HG03064 (cell line): ENCODE measurements around the gene CECR2.
"Not testable (repeated sequence)": the region's sequence is repeated elsewhere in the genome, so short reads cannot be mapped to it uniquely, and the experiment has no call there.

Experiments used
- ATAC-seq: cut with Tn5 transposase; IDR thresholded peaks from one replicate; pipeline ENCODE4 v1.9.1; 2021; ENCODE audit warnings: low read depth; ENCODE audit not compliant: unreplicated experiment

CECR2 gene

GRCh38 chr22:17400305-17400704 lies 31.0 kb downstream of the CECR2 start:
- ATAC-seq: no peak

- no peak for ATAC-seq
These were observed 32.5 kb downstream of the CECR2 start for GRCh38 chr22:17401728-17402127.

- no peak for ATAC-seq
These were observed 33.0 kb downstream of the CECR2 start for GRCh38 chr22:17402293-17402692.

GRCh38 chr22:17403906-17404305 lies 34.6 kb downstream of the CECR2 start:
- no peak for ATAC-seq

- ATAC-seq: no peak
These were observed 38.4 kb downstream of the CECR2 start for GRCh38 chr22:17407643-17408042.

GRCh38 chr22:17410576-17410975 lies 41.3 kb downstream of the CECR2 start:
- ATAC-seq: no peak

- no peak for ATAC-seq
These were observed 42.0 kb downstream of the CECR2 start for GRCh38 chr22:17411213-17411612.

- no peak for ATAC-seq
These were observed 43.0 kb downstream of the CECR2 start for GRCh38 chr22:17412232-17412631.

- ATAC-seq: no peak
These were observed 49.6 kb downstream of the CECR2 start for GRCh38 chr22:17418890-17419324.

GRCh38 chr22:17419348-17419747 lies 50.1 kb downstream of the CECR2 start:
- no peak for ATAC-seq

GRCh38 chr22:17422736-17423343 lies 53.6 kb downstream of the CECR2 start:
- ATAC-seq: no peak

GRCh38 chr22:17423616-17424015 lies 54.4 kb downstream of the CECR2 start:
- no peak for ATAC-seq

- not testable (repeated sequence) for ATAC-seq
These were observed 58.3 kb downstream of the CECR2 start for GRCh38 chr22:17427528-17427927.

- no peak for ATAC-seq
These were observed 60.3 kb downstream of the CECR2 start for GRCh38 chr22:17429516-17429915.

- no peak for ATAC-seq
These were observed 61.2 kb downstream of the CECR2 start for GRCh38 chr22:17430412-17430811.

- no peak for ATAC-seq
These were observed 61.9 kb downstream of the CECR2 start for GRCh38 chr22:17431179-17431578.

- no peak for ATAC-seq
These were observed 65.6 kb downstream of the CECR2 start for GRCh38 chr22:17434856-17435255.

- ATAC-seq: no peak
These were observed 66.1 kb downstream of the CECR2 start for GRCh38 chr22:17435375-17435774.

GRCh38 chr22:17436382-17436980 lies 67.2 kb downstream of the CECR2 start:
- no peak for ATAC-seq

- ATAC-seq: no peak
These were observed 67.7 kb downstream of the CECR2 start for GRCh38 chr22:17436981-17437412.

- ATAC-seq: no peak
These were observed 68.8 kb downstream of the CECR2 start for GRCh38 chr22:17438026-17438425.

GRCh38 chr22:17441326-17441725 lies 72.1 kb downstream of the CECR2 start:
- no peak for ATAC-seq
